Measurements from ENCODE around the gene SAMM50.

Gene SAMM50

GRCh38 chr22:43980996-43981395 lies 25.8 kb downstream of the SAMM50 start:
- no peak for TF ChIP-seq CTCF (conservative IDR thresholded peaks at IDR 0.05; ENCODE audit: low read length)
- no peak for TF ChIP-seq EZH2phosphoT487 (IDR thresholded peaks at IDR 0.05; ENCODE audit: borderline replicate concordance)

GRCh38 chr22:43983808-43984207 lies 28.6 kb downstream of the SAMM50 start:
- no peaks in the 10 kb centered on the region for H3K4me1 ChIP-seq (ENCODE audit: insufficient read depth, low read length, poor library complexity, severe bottlenecking)
- H2AFZ ChIP-seq (ENCODE audit: low read length): no peak overlapping the region
- no peak overlapping the region for H3K9ac ChIP-seq (ENCODE audit: low read depth, low read length, poor library complexity, severe bottlenecking)
- no peak overlapping the region for H3K4me2 ChIP-seq (ENCODE audit: low read depth, low read length, poor library complexity, severe bottlenecking)
- no peaks in the 10 kb centered on the region for H3K9me2 ChIP-seq (replicated peaks; ENCODE audit: low read depth, low read length)
- H4K20me1 ChIP-seq (ENCODE audit: insufficient read depth, low read length, poor library complexity, severe bottlenecking): no peaks in the 10 kb centered on the region
- TF ChIP-seq EZH2phosphoT487 (IDR thresholded peaks at IDR 0.05; ENCODE audit: borderline replicate concordance) (no peak), CTCF (conservative IDR thresholded peaks at IDR 0.05; ENCODE audit: low read length) (no peak)
- H3K9me3 ChIP-seq (ENCODE audit: insufficient read depth, low read depth, low read length): no peaks in the 10 kb centered on the region
- no peaks in the 10 kb centered on the region for H3K27me3 ChIP-seq (ENCODE audit: insufficient read depth, low read length, poor library complexity, severe bottlenecking)
- H3K4me3 ChIP-seq (ENCODE audit: low read length, poor library complexity, severe bottlenecking): no peak overlapping the region
- peaks cover 68% of the 10 kb centered on the region; the same call in 1 of the 2 replicates for H3K36me3 ChIP-seq (ENCODE audit: insufficient read depth, low read length)
- H3F3A ChIP-seq (ENCODE audit: low read depth): no peaks in the 10 kb centered on the region
- H3K79me2 ChIP-seq (ENCODE audit: insufficient read depth, low read length): no peaks in the 10 kb centered on the region

More at GRCh38 chr22:43980996-43981395, 25.8 kb downstream of the SAMM50 start:
- Histone ChIP-seq H4K20me1 (ENCODE audit: insufficient read depth, low read length, poor library complexity, severe bottlenecking) (no peaks in the 10 kb centered on the region), H3K9me3 (ENCODE audit: insufficient read depth, low read depth, low read length) (no peaks in the 10 kb centered on the region), H3K4me2 (ENCODE audit: low read depth, low read length, poor library complexity, severe bottlenecking) (no peak overlapping the region), H2AFZ (ENCODE audit: low read length) (no peak overlapping the region), H3F3A (ENCODE audit: low read depth) (no peaks in the 10 kb centered on the region), H3K4me3 (ENCODE audit: low read length, poor library complexity, severe bottlenecking) (no peak overlapping the region), H3K9ac (ENCODE audit: low read depth, low read length, poor library complexity, severe bottlenecking) (no peak overlapping the region), H3K9me2 (replicated peaks; ENCODE audit: low read depth, low read length) (no peaks in the 10 kb centered on the region), H3K79me2 (ENCODE audit: insufficient read depth, low read length) (no peaks in the 10 kb centered on the region), H3K27me3 (ENCODE audit: insufficient read depth, low read length, poor library complexity, severe bottlenecking) (no peaks in the 10 kb centered on the region), H3K36me3 (ENCODE audit: insufficient read depth, low read length) (peaks cover 78% of the 10 kb centered on the region; the same call in 1 of the 2 replicates), H3K4me1 (ENCODE audit: insufficient read depth, low read length, poor library complexity, severe bottlenecking) (no peaks in the 10 kb centered on the region)

- Histone ChIP-seq H3F3A (ENCODE audit: low read depth) (no peaks in the 10 kb centered on the region), H3K4me2 (ENCODE audit: low read depth, low read length, poor library complexity, severe bottlenecking) (no peak overlapping the region), H3K79me2 (ENCODE audit: insufficient read depth, low read length) (no peaks in the 10 kb centered on the region), H3K4me3 (ENCODE audit: low read length, poor library complexity, severe bottlenecking) (no peak overlapping the region), H3K9me2 (replicated peaks; ENCODE audit: low read depth, low read length) (no peaks in the 10 kb centered on the region), H3K9me3 (ENCODE audit: insufficient read depth, low read depth, low read length) (no peaks in the 10 kb centered on the region), H3K36me3 (ENCODE audit: insufficient read depth, low read length) (peaks cover 70% of the 10 kb centered on the region; the same call in 1 of the 2 replicates), H2AFZ (ENCODE audit: low read length) (no peak overlapping the region), H3K4me1 (ENCODE audit: insufficient read depth, low read length, poor library complexity, severe bottlenecking) (no peaks in the 10 kb centered on the region), H4K20me1 (ENCODE audit: insufficient read depth, low read length, poor library complexity, severe bottlenecking) (no peaks in the 10 kb centered on the region), H3K9ac (ENCODE audit: low read depth, low read length, poor library complexity, severe bottlenecking) (no peak overlapping the region), H3K27me3 (ENCODE audit: insufficient read depth, low read length, poor library complexity, severe bottlenecking) (no peaks in the 10 kb centered on the region)
- no peak for TF ChIP-seq EZH2phosphoT487 (IDR thresholded peaks at IDR 0.05; ENCODE audit: borderline replicate concordance)
- no peak for TF ChIP-seq CTCF (conservative IDR thresholded peaks at IDR 0.05; ENCODE audit: low read length)
Observed at GRCh38 chr22:43985532-43985931, 30.3 kb downstream of the SAMM50 start.

Data from Loucy (cell line).